Stimulated activated CD4-positive, alpha-beta T cell treated with anti-CD3 and anti-CD28 coated beads, Interleukin-4, amount 100 ng/mL, for 48 hours (primary cell): ENCODE results near the gene UBE2QL1.

ENCODE experiments used
- DNase-seq, 2 donors: peaks; one replicate each; pipeline ENCODE4 v3.0.0-alpha.2; 2020; ENCODE audit warnings: low read depth in 2 of 2

The UBE2QL1 gene, protein sequence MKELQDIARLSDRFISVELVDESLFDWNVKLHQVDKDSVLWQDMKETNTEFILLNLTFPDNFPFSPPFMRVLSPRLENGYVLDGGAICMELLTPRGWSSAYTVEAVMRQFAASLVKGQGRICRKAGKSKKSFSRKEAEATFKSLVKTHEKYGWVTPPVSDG

DNA sequence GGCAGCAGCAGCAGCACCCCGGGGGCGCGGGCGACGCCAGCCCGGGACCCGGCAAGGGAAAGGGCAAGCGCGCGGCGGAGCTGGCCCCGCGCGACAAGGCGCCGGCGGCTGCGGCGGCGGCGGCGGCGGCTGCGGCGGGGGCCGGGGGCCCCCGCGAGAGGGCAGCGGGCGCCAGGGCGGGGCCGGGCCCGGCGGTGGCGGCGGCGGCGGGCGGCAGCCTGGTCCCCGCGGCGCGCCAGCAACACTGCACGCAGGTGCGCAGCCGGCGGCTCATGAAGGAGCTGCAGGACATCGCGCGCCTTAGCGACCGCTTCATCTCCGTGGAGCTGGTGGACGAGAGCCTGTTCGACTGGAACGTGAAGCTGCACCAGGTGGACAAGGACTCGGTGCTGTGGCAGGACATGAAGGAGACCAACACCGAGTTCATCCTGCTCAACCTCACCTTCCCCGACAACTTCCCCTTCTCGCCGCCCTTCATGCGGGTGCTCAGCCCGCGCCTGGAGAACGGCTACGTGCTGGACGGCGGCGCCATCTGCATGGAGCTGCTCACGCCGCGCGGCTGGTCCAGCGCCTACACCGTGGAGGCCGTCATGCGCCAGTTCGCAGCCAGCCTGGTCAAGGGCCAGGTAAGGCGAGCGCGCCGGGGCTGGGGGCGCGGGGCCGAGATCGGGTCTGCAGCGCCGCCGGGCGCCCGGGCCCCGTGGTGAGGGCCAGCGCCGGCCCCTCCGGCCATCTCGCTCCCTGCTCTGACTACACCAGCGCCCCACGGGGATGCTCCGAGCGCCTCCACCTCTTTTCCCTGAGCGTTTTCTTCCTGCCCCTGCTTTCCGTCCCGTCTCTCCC is at the start of gene UBE2QL1:
UBE2QL1 (plus strand) TSS at position 238 of the 843 bp plus-strand sequence; CDS start at position 273, 35 bp downstream.
- peak in 1 of 2 donors; percentile 3 for DNase-seq

DNA sequence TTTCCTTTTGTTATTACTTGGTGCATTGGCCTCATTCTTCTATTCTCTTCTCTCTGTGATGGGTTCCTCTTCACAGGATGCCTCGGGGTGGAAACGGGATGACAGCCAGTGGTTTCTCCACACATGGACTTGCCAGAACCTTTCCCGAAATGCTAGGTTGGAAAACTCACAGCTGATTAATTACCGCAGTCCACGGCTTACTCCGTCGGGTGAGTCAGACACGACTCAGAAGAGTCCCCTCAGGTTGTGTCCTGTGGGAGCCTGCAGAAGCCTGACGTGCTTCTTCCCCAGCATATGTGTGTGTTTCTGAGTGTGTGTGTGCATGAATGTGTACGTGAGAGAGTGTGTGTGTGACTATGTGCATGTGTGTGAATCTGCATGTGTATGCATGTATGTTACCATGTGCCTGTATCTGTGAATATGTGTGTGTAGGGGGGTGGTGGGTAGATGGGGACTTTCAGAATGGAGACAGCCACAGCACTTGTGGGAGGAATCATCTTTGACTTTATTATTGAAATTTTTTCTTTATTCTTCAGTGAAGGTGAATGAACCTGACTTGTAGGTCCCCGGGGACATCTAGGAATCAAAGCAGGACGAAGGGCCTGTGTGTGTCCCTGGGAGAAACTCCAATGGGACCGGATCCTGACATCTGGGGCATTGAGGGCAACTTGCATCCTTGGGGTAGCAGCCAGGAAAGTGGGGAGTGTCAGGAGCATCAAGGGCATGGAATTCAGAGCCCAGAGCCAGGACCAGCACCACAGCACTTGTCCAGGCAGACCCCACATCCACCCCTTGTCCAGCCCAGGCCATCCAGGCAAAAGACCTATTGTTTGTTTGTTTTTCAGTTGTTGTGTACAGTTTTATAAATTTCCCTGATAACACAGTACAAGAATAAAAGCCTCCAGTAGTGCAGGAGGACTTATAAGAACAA is 48.4 kb upstream of the UBE2QL1 start:
- no peak for DNase-seq

DNA sequence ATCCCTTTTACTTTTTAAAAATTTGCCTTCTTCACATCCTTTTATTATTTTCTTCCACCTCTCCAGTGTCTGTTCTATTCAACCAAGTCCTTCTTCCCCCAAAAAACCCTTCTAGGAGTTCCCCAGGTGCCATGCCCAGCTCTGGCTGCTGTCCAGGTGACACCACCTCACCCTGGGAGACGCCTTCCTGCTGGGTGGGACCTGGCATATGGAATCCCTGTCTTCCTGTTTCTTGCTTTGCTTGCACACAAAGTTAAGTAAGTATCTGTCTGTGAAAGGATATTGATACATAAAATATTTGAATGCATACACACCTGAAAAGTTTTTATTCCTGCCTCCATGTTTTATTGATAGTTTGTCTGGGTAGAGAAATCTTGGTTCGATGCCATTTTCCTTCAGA is 47.2 kb upstream of the UBE2QL1 start:
- no peak for DNase-seq

DNA sequence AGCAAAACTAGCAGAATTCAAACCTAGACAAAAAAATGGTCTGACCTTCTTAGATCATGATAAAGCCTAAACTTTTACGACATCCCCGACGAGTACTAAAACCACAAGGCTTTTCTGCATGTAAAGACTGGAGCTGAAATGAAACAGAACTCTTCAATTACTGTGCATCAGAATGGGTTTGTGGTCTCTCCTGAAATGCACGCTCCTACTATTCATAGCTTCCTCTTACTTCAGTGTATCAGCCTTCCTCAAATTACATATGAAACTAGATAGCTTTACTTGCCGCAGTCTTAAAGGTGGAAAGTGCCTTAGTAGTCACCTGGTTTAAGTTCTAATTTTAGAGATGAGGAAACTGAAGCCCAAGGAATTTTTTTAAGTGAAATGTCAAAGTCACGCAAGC is 45.7 kb upstream of the UBE2QL1 start:
- DNase-seq = no peak

DNA sequence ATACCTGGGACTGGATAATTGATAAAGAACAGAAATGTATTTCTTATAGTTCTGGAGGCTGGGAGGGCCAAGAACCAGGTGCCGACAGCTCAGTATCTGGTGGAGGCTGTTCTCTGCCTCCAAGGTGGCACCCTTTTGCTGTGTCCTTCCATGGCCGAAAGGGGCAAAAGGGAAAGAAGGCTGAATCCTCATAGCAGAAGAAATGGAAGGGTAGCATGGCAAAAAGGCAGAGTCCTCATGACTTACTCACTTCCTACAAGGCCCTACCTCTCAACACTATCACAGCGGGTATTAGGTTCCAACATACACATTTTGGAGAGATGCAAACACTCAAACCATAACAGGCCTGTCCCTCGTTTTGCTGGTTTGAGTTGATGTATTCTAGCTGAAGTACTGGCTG is 45.2 kb upstream of the UBE2QL1 start:
- no peak for DNase-seq

DNA sequence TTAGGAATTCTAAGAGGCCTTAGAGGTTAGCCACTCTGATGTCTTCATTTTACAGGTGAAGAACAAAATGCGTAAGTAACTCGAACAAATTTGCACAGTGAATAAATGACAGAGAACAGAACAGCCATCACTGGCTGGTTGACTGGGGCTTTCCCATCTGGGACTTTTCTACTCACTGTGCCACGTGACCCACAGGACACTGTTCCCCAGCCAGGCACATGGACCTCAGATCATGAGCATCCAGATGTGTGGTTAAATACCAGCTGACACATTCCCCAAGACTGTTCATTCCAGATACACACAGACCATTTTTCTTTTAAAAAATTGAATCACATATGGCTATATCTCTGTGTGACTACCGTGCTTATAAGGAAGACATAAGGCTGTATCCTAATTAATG is 44.5 kb upstream of the UBE2QL1 start:
- no peak for DNase-seq

DNA sequence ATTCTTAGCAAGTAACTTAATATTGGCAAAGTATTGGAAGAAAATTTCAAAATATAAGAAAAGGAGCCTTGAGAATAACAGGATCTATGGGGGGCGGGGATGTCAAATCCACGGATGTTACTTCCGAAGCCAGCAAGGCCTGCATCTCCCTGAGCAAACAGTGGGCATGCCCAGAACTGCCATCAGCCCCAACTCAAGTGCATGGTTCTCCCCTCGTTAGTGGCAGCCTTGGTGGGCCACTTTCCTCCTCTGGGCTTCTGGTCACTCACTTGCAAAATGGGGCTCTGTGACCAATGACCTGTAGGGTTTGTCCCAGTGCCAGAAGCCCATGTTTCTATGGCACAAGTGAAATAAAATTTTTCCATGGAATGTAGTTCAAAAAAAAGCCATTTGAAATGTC is 43.1 kb upstream of the UBE2QL1 start:
- DNase-seq = no peak

DNA sequence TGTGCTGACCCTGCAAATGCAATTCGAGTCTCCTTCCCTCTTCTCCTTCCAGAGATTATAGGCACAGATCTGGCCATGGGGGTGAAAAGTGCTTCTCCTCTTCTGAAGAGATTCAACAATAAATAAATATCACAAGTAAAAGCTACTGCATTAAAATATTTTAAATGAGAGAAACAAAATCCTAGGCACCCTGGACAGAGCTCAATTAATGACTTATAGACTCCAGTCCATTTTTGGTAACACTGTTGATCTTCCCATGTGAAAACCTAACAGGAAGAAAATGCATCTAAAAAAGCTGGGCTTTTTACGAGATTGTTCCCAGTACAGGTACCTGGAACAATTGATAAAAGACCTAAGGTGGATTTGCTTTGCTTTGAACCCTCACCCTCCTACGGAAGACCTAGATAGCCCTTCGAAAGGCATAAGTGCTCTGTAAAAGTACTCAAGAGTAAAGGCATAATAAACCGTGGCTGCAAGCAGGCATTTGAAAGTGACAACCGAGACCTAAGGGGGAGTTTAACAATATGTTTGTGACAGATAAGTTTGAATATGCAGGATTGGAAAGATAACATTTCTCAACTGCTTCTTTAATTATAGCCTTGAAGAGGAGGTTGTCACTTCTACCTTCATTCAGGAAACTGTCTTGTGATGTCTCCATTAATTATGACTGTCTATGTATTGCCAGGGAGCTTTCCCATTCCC is 41.0 kb upstream of the UBE2QL1 start:
- DNase-seq = no peak

DNA sequence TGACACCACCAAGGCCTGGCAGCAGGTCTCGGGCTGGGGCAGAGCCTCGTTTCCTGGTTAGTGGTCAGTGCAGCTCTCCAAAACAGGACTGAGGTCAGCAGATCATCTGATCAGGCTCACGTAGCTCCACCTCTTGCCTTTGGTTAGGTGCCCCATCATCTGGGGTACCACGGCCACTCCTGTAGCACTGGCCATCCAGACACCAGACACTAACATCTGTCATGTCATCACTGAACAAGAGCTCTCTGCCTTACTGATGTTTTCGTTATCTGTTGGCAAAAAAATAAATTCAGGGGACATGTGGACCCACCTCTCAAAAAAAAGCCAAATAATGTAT is 40.4 kb upstream of the UBE2QL1 start:
- DNase-seq = no peak

DNA sequence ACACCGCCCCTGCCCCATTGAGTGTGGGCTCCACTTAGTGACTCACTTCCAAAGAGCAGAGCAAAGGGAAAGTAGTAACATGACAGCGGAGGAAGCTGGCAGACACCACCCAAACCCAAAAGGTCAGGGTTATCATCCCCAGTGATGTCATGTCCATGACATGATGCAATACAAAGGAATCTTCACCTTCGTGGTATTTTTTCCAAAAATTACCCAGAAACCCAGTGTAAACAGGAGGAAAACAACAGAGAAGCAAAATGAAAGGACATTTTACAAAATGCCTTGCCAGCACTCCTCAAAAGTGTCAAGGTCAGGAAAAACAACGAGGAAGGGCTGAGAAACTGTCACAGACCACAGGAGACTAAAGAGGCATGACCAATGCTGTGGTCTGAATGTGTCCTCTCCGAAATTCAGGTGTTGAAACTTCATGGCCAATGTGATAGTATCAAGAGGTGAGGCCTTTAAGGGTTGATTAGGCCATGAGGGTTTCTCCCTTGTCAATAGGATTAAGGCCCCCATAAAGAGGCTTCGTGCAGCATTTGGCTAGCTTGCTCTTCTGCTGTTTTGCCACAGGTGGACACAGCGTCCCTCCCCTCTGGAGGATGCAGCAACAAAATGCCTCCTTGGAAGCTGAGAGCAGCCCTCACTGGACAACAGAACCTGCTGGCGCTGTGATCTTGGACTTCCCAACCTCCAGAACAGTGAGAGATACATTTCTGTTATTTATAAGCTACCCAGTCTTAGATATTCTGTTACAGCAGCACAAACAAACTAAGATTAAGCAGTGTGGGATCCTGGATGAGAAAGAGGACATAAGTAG is 39.8 kb upstream of the UBE2QL1 start:
- DNase-seq = no peak

DNA sequence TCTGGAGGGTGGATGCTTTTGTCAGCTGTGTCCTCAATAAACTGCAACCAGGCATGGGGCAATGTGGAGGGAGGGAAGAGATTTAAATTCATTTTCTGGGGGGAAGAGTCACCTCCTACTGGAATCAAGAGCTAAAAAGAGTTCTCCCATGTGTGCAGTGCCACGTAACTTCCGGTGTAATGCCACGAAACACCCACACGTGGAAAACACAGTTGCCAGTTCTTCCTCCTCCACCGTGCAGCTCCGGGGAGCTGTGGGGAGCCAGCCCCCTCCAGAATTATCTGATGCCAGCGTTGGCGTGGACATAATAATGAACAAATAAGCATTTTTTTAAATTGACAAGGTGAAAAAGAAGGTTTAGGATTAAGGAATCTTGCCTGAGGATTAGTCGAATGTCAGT is 38.2 kb upstream of the UBE2QL1 start:
- DNase-seq = no peak

DNA sequence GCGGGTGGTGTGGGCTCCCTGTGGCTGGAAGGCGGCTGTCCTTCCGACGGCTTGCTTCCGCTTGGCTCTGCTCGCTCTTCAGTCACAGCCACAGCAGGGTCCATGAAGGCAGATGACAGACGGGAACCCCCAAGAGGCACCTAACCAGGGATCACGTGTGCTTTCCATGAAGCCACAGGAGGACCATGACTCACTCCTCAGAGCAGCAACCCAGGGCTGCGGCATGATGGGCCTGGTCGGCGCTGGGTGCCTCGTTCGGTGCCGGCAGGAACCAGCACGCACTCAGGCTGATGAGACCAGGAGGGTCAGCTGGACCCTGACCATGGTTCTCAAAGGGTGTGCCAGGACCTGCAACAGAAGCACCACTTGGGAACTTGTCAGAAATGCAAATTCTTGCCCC is 37.5 kb upstream of the UBE2QL1 start:
- DNase-seq = no peak

DNA sequence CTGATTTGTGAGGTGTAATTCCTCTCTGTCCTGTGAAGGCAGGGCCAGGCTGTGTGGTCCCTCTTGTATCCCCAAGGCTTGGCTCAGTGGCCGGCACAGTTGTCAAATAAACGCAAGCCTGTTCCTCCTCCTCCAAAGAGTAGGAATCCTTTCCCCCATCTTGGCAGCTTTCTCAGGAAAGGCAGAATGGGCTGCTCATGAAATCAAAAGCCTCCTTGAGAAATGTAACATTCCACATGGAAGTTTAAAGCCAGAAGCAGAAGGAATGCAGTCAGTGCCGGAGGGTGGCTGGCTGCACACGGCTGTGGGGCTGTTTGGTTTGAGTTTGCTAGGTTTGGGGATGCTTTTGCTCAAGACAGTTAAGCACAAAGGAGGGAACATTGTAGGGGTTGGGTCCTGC is 35.8 kb upstream of the UBE2QL1 start:
- DNase-seq = no peak

DNA sequence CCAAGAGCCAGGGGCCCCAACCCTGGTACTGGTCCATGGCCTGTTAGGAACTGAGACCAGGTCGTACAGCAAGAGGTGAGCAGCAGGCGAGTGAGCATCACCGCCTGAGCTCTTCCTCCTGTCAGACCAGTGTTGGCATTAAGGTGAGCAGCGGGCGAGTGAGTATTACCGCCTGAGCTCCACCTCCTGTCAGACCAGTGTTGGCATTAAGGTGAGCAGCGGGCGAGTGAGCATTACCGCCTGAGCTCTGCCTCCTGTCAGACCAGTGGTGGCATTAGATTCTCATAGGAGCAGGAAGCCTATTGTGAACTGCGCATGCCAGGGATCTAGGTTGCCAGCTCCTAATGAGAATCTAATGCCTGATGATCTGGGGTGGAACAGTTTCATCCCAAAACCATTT is 31.0 kb upstream of the UBE2QL1 start:
- no peak for DNase-seq

DNA sequence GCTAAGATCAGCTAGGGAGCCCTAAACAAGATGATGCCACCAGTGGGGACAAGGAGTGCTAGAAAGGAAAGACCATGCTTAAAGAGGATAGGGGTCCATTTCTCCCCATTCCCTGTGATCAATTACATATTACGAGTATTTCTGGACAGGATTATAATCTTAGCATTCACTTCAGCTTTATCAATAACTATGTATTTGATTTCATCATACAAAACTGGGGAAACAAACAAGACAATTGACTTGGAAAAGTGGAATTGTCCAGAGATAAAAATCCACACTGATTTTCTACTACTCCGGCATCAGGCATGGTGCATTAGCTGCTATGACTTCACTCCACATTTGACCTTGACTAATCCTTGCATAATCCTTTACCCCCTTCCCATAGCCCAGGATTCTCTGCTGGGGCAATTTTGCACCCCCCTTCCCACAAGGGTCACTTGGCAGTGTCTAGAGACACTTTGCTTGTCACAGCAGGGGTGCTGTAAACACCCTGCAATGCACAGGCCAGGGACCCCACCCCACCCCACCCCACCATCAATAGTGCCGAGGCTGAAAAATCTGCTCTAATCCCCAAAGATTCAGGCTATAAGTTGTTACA is 29.9 kb upstream of the UBE2QL1 start:
- DNase-seq = no peak

DNA sequence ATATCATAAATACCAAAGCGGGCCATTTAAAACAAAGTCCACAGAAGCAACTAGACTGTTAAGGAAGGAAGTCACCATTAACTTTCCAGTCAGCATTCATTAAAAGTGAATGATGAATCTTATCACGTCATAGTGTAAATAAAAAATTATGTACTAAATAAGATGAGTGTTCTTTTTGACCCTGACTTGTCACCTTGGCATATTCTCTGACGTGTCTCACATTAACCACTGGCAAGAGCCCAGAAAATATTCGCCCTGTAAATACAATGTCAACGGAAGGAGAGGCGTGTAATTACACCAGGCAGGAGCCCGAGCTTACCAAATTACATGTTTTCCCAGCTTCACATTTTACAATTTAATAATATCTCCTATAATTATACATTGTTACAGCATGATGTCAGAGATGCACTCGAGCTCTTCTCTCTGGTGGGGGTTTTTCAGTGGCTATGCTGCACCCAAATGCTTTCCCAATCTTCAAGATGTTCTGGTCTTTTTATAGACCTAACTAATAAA is 29.3 kb upstream of the UBE2QL1 start:
- DNase-seq = no peak

DNA sequence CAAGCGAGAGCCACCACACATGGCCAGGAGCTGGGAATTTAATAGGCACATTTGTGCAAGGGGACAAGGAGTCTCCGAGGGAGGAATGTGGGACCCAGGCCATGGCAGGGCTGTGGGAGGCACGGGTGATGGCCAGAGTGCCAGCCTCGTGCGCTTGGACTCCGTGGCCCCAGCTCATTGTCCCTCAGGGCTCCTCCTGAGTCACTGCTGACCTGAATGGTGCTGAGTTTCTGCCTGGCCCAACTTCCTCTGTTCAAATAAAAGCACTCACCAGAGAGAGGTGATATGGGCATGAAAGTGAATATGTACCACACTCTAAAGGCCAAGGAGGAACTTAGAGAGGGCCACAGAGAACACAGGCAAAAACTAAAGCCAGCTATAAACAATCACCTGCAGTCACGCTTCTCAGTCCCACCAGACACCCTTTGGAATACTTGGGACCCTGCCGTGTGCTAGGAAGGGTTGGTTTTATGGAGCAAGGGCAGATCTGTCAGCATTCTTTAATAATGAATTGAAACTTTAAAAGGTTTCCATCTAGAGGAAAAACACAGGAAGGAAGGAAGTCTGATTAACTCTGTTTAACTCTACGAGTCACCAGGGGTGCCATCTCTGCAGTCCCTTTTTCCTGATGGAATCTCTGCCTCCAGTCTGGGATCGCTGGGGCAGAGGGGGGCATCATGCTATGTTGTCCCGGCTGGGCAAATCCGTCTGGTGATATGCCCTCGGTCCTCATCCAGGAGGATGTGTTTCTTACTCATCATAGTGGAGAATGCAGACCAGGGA is 25.1 kb upstream of the UBE2QL1 start:
- DNase-seq = no peak

DNA sequence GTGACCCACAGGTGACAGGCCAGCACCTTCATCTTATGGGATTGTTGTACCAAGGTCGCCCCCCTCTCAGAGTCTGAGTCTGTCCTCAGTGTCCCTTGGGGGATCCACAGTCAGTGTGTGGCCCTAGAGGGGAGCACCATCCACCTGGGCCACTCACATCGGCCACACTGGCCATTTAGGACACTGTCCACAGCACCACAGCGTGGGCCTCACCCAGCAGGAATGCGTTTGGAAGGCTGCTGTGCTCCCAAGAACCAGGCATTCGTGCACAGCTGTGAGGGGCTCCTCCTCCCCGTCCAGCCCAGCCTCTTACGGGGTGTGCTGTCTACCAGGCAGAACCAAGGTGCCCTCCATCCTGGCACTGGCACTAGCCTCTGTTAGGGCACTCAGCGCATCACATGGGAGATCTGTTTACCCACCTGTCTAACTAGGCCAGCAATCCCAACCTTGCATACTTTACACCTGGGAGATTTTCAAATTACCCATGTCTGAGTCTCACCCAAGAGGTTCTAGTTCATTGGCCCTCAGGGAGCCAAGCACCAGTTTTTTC is 24.5 kb upstream of the UBE2QL1 start:
- no peak for DNase-seq

DNA sequence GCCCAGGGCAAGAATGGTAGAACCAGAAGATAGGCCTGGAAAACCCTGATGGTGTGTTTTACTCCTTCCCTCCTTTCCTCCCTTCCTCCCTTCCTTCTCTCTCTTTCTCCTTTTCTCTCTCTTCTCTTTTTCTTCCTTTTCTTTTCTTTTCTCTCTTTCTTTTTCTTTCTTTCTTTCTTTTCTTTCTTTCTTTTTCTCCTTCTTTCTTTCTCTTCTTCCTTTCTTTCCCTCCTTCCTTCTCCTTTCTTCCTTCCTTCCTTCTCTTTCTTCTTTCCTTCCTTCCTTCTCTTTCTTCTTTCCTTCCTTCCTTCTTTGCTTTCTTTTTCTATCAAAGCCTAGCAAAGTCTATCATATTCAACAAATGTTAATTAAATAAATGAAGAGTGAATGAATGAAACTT is 24.0 kb upstream of the UBE2QL1 start:
- no peak for DNase-seq
